GM18861 (cell line): ENCODE results near the gene BTG3.

ENCODE experiments used
- ATAC-seq: cut with Tn5 transposase; IDR thresholded peaks from one replicate; pipeline ENCODE4 v1.9.1; 2021; ENCODE audit not compliant: unreplicated experiment

The BTG3 gene, protein sequence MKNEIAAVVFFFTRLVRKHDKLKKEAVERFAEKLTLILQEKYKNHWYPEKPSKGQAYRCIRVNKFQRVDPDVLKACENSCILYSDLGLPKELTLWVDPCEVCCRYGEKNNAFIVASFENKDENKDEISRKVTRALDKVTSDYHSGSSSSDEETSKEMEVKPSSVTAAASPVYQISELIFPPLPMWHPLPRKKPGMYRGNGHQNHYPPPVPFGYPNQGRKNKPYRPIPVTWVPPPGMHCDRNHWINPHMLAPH

DNA sequence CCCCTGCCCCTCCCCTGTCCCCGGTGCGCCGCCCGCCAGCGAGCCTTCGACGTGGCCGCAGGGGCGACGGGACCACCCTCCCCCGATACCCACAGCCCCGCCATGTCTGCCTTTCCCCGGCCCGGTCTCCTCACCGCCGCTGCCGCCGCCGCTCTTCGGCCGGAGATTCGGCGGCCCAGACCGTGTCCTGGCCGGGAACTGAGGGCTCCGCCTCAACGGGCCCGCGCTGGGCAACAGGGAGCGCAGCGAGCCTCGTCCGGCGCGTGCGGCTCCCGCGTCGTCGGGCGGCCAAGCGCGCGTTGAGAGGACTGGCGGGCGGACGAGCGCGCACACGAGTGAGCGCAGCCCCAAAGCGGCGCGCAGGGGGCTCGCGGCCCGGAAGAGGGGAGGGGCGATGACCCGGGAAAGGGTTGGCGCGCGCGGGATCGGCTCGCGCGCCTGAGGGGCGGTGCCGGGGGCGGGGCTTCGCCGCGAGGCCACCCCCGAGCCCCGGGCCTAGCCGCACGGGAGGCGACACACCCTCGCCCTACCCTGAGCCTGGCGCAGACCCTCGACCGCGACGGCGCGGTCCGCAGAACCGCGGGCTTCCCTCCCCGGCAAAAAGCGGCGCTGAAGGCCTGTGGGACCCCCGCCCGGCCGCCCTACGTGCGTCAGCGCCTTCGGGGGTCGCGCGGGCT, at the start of gene BTG3:
Gene BTG3, minus strand, starts transcription at position 337 of the 677 bp plus-strand sequence. CDS start 3,757 bp downstream, outside the sequence.
- ATAC-seq, result peak; percentile 76

DNA sequence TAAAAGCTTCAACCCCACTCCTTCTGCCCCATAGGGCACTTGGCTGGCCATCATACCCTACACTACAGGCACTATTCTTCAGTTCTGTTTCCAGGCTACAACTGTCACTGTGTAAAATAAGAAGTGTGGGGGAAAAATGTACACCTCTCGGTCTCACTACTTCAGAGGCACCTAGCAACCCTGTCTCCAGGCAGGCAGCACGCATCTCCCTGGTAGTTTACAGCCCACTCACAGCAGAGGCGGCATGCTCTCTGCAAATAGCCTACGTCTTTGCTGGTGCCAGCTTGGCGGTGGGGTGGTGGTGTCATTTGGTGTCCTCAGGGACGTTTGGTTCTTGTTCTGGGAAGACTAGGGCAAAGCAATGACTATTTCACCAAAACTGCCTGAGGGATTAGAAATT, 48.2 kb upstream of the BTG3 start:
- ATAC-seq, result no peak

DNA sequence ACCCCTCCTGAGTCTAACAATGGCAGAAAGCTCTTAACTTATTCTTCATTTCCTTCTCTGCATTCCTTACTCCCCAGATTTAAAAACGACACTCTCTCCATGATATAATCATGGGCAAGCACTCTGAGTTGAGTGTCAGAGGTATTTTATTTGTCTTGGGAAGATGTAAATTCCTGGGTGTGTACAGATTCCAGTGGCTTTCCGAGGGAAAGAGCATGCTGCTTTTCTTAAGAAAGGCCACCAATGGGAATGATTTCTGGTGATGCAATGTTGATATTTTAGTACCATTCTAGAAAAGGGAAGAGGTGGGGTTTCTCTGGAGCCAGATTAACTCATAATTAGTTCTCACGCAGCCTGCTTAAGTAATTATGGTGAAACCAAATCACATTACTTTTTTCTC, 47.8 kb upstream of the BTG3 start:
- ATAC-seq, result no peak

DNA sequence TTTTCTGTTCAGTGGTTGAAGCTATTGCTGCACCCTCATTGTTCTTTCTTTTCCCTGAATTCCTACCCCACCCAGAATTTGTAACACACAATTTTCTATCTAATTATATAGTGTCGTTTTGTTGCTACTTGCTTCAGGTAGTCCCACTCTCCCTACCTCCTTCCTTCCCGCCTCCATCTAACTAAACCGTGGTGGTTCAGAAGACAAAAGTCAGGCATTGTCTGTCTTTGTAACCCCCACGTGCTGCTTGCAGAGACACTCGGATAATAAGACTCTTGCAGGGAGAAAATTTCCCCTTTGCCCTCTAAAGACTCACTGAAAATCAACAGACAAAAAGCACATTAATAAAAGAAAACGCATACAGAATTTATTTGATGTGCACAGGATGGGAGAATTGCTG, 46.2 kb upstream of the BTG3 start:
- ATAC-seq, result no peak

DNA sequence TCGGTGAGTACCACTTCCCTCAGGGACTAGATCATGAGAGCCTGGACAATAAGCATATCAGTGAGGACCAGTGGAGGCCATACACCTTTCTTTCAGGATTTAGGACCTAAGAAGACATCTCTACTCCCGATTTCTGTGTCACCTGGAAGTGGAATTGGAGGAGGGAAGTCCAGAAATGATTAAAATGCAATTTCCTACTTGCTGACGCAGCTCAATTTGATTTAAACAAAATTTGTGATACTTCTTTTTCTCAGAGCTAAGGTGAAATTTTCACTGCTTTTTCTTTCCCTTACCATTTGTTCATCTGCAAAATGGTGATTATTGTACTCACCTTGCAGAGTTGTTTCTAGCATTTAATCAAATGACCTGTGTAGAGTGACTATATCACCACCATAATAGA, 38.8 kb upstream of the BTG3 start:
- no peak for ATAC-seq

DNA sequence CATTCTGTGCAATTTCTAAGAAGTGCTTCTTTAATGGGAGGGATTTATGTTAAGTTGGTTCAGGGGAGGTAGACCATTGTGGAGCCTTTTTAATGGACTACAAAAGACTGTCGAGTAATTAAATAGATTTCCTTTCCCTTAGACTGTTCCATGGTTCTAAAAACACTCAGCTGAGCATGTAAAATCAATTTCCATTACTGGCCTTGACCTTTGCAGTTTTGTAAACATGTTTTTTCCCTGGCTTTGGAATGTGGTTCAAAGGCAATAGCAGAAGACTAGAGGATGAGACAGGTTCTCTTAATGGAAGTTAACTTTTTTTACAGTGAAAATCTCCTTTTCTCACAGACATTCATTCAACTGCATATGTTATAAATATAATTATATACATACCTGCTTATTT, 37.6 kb upstream of the BTG3 start:
- no peak for ATAC-seq

DNA sequence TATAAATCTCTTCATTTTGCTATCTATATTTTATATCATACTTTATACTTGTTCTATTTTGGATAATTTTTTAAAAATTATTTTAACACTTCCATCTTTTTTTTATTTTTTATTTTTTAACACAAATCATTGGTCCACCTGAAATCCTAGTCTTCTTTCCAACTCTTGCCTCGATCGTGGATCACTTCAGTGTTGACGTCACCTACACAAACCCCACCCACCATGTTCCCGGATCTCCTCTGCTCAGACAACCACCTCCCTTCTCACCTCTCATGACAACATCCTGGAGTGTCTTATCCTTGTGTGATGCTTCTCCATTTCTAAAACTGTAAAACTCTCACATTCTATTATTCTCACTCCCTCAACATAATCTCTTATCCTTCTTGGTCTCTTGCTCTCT, 34.1 kb upstream of the BTG3 start:
- no peak for ATAC-seq

DNA sequence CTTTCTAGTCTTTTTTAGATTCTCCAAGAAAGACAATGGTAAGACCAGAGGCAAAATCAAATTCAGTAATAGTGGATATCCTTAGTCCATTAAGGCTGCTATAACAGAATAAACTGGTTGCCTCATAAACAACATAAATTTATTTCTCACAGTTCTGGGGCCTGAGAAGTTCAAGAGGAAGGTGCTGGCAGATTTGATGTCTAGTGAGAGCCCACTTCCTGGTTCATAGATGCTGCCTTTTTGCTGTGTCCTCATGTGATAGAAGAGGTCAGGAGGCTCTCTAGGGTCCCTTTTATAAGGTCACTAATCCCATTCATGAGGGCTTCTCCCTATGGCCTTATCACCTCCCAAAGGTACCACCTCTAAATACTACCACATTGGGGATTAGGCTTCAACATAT, 31.5 kb upstream of the BTG3 start:
- ATAC-seq, result no peak

DNA sequence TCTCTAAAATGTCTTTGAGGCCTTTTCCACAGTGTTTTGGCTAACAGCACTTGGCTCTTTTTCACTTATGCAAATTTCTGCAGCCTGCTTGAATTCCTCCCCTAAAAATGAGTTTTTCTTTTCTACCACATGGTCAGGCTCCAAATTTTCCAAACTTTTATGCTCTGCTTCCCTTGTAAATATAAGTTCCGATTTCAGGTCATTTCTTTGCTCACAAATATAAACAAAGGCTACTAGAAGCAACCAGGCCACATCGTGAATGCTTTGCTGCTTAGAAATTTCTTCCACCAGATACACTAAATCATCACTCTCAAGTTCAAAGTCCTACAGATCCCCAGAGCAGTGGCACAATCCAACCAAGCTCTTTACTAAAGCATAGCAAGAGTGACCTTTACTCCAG, 28.1 kb upstream of the BTG3 start:
- ATAC-seq, result no peak

DNA sequence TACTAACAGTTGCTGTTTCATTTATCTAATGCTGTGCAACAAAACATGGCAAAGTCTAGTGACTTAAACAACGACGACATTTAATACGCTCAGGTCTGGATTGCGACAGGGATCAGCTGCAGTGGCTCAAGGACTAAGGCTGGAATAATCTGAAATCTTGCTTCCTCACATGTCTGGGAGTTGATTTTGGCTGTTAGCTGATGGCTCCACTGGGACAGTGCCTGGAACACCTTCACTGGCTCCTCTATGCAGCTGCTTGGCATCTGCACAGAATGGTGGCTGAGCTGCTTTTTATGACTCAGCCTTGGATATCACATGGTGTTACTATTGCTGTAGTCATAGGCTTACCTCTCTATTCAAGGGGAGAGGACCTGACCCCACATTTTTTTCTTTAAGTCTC, 24.0 kb upstream of the BTG3 start:
- ATAC-seq, result no peak

DNA sequence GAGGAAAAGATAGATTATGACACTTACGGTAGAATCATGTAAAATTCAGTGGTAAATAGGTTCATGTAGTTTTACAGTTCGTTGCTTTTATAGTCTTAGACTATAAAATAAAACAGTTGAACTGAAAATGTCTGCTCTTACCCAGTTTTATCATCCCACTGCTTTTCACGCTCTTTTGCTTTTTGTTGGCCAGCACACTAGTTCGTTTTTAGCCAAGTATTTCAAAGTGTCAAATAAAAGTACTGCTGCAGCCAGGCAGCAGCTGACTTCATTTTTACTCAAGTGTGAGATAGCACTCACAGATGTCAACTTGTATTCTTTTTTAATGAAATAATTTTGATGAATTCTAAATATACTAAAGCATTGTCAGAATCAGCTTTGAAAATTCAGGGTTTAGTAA, 18.5 kb upstream of the BTG3 start:
- ATAC-seq, result no peak

DNA sequence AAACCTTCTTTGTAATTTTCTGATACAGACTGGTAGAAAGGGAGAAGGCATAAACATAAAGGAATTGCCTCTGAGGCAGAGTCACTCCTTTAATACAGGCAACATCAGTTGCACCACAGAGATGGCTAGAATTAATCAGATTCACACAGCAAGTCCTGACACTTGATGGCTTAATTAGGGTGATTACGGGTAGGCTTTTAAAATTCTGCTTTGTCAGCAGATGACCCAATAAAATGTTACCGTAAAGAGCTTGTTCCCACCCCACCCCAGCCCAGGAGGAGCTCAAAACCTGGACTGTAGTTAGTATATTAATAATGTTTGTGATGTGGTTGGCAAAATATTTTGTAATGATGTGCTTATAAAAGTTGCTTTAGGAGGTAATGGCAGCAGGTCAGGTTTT, 9.3 kb upstream of the BTG3 start:
- no peak for ATAC-seq

DNA sequence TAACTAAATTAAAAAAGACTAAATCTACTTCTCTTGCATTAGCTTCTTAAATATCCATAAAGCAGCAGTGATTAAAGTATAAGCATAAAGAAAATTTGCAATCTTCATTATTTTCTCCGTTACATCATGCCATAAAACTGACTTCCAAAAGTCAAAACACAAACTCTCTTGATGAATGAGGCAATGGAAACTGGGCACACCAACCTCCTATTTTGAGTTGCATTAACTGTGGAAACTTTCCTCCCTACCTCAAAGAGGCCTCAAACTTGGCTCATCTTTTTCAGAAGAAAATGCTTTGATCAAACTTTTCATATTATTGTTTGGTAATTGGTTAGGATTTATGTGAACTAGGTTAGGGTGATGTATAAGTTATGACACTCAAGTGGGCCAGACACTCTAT, 4.1 kb upstream of the BTG3 start:
- no peak for ATAC-seq

DNA sequence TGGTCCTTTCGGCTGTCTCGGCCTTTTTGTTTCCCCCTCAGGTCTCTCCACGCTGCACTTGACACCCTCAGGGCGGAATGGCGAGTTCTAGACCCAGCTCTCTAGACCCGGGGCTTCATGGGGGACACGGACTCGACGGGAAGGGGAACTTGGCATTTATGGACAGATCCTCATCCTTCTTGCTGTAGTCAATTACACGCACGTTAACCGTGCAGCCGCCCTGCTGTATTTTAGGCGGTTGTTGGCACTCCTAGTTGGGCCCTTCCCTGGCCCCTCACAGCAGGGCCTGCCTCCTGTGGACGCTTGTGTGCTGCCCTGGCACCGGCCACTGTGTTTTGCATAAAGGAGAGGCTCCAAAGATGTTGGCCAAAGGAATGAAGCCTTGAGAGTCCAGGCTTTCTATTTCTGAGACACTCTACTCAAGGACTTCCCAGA, 558 bp upstream of the BTG3 start:
- ATAC-seq, result no peak

DNA sequence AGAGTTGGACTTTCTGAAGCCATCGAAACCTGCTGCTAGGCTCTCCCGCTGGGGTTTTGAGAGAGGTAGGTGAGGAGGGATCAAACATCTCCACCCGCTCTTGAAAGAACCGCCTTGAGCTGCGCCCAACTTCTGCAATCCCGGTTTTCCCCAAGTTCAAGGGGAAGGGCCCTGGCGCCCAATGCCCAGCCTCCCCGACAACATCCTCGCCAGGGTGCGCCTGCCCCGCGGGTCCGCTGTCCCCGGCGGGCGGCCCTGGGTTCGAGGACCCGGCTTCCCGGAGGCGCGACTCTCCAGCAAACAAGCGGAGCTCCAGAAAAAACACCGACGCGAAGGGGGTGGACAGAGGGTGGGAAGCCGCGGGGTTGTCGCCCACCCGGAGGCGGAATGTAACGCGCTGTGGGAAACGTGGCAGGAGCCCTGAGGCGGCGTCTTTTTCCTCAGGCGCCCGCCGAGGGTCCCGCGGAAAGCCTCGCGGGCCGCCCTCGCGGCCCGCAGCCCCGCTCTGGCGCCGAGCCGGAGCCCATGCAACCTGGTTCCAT, 607 bp downstream of the BTG3 start:
- ATAC-seq, result no peak

DNA sequence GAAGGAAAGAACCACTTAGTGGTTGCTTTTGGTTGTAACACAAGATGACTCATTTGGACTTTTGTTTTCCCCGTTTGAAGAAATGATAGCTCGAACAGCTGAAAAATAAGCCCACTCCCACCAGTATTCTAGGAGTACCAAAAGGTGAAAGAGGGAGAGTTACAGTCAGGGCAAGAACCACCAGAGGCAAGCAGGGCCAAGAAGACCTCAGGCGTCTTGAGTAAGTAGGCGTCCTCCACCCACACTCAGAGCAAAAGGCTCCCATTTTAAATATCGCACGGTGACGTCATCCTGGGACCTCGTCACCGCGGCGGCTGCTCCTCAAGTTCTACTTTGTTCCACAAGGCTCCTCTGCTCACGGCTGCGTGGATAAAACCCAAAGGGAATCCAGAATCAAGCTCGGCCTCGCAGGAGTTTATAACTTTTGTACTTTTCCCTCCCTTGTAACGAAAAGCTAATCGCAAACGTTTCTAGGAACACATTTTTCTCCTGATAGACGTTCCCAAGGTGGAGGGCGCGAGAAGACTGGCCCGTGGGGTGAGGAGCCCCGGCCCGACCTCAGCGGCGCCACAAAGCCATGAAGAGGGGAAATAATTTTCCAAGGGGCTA, 1.2 kb downstream of the BTG3 start:
- peak; percentile 60 for ATAC-seq

DNA sequence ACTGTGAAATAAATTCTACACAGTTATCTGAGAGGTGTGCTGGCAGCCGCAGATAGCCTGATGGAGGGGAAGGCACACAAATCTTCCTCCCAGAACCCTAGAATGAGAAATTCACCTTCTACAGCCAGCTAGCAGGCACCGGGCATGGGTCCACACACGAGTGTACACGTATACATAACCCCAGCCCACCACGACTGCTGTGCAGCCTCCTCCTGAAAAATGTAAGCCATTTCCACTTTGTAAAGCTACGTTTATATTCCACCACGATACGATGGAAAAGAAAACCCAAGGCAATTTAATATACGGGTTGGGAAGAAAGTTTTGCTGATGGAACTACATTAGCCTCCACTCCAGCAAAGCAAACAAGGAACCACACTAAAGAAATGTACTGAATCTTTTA, 1.8 kb downstream of the BTG3 start:
- ATAC-seq, result no peak

DNA sequence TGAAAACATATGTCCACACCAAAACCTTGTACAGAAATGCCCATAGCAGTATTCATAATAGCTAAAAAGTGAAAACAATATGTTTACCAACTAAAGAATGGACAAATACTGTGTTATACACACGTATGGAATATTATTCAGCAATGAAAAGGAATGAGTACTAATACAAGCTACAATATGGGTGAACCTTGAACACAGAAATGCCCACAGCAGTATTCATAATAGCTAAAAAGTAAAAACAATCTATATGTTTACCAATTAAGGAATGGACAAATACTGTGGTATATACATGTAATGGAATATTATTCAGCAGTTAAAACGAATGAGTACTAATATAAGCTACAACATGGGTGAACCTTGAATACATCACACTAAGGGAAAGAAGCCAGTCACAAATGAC, 3.0 kb downstream of the BTG3 start:
- ATAC-seq, result no peak

DNA sequence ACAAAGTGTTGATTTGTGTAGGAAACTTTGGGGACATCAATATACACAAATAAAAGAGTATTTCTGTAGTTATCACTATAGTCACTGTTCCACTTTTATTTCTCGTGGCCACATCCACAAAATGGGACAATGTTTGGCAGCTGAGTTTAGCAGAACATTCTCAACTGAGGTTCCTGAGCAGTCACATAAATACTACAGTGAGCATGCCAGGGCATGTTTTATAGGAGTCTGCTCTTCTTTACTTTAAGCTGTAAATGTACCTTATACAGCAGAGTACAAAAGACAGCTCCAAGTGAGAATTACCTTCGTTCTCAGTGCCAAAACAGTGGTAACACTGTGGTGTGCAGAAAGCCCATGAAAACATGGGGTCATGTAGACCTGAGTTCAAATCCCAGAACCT, 5.0 kb downstream of the BTG3 start:
- ATAC-seq, result no peak

DNA sequence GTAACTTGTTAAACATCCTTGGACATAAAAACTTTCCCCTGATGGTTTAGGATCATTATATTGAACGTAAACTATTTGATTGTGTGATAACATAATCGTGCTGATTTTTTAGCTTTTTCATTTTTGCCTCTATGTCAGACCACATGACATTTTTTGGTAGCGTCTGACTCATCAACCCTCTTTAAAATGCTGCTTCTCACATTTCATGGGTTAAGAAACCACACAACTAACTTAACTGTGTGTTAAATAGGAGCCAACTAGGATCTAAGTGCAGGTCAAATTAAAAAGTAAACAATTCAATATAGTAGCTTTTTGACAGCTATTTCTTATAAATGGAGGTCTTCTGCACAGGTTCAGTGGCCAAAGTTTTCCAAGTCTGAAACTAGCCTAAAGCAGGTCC, 9.8 kb downstream of the BTG3 start:
- no peak for ATAC-seq

DNA sequence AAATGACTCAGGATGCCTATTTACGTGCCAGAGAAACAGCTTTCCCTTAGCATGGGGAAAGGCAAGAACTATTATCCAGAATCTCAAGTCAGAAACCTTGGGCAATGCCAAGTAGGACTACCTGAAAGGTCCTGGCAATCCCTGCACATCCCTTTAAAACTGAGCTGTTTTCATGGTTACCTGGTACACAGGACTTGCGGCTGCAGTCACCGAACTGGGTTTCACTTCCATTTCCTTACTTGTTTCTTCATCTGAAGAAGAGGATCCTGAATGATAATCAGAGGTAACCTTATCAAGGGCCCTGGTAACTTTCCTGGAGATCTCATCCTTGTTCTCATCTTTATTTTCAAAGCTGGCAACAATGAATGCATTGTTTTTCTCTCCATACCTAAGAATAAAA, 14.3 kb downstream of the BTG3 start:
- peak; percentile 78 for ATAC-seq

DNA sequence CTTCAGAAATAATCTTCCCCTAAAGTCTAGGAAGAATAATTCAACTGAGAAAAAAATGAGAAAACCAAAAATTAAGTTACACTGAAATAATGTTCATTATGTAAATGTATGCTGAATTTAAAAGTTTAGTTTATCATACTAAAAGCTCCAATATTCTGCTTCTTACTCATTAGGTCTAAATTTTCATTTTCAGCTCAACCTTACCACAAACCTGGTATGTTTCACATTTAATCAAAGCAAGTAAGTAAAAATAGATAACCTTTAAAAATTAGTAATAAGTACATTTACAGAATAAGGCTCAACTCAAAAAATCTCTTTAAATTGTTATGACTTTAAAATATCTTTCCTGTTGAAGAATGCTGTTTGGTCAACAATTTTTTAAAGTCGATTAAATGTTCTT, 15.0 kb downstream of the BTG3 start:
- no peak for ATAC-seq
